H9 (cell line): ENCODE results near the gene SLC44A1. TPM values are rescaled to one million over a fixed set of nuclear protein-coding genes. Genes with fewer than 3 reads are reported as not detected.

ENCODE experiments used
- DNase-seq: peaks from one replicate; pipeline ENCODE4 v3.0.0-alpha.2; 2017
- H2AFZ ChIP-seq: one replicate; pipeline ENCODE4 v1.6.1; 2013; ENCODE audit warnings: mild to moderate bottlenecking, low read length, control low read depth, moderate library complexity
- H2AK5ac ChIP-seq: 2 replicates; pipeline ENCODE4 v1.6.1; 2013; ENCODE audit warnings: low read length, control low read depth, mixed read lengths; ENCODE audit not compliant: insufficient read length
- H2BK120ac ChIP-seq: one replicate; pipeline ENCODE4 v1.6.1; 2013; ENCODE audit warnings: low read depth, mild to moderate bottlenecking, low read length, control low read depth, inconsistent platforms; ENCODE audit not compliant: poor library complexity, severe bottlenecking
- H2BK12ac ChIP-seq: 2 replicates; pipeline ENCODE4 v1.6.1; 2013; ENCODE audit warnings: low read length, control low read depth, mixed read lengths, low read depth; ENCODE audit not compliant: insufficient read length
- H2BK15ac ChIP-seq: 2 replicates; pipeline ENCODE4 v1.6.1; 2013; ENCODE audit warnings: low read depth, low read length, control low read depth
- H2BK20ac ChIP-seq: one replicate; pipeline ENCODE4 v1.6.1; 2013; ENCODE audit warnings: low read depth, mild to moderate bottlenecking, low read length, control low read depth, inconsistent platforms; ENCODE audit not compliant: poor library complexity, severe bottlenecking
- H2BK5ac ChIP-seq: 2 replicates; pipeline ENCODE4 v1.6.1; 2013; ENCODE audit warnings: low read length, control low read depth, mixed read lengths; ENCODE audit not compliant: insufficient read length
- H3K14ac ChIP-seq: 2 replicates; pipeline ENCODE4 v1.6.1; 2013; ENCODE audit warnings: low read length, control low read depth; ENCODE audit not compliant: insufficient read depth
- H3K18ac ChIP-seq: 2 replicates; pipeline ENCODE4 v1.6.1; 2013; ENCODE audit warnings: low read depth, mild to moderate bottlenecking, mixed read lengths, low read length, control low read depth; ENCODE audit not compliant: insufficient read length
- H3K23ac ChIP-seq: 2 replicates; pipeline ENCODE4 v1.6.1; 2013; ENCODE audit warnings: low read length, control low read depth, mixed read lengths, low read depth; ENCODE audit not compliant: insufficient read length
- H3K23me2 ChIP-seq: 2 replicates; pipeline ENCODE4 v1.6.1; 2013; ENCODE audit warnings: low read depth, mild to moderate bottlenecking, mixed read lengths, low read length, control low read depth; ENCODE audit not compliant: insufficient read length, poor library complexity, severe bottlenecking
- H3K27ac ChIP-seq: 2 replicates; pipeline ENCODE4 v1.5.1; 2013; ENCODE audit warnings: low read length, control low read depth, mixed read lengths, low read depth; ENCODE audit not compliant: insufficient read length
- H3K27me3 ChIP-seq: 2 replicates; pipeline ENCODE4 v1.6.1; 2013; ENCODE audit warnings: low read length, control low read depth, inconsistent platforms; ENCODE audit not compliant: insufficient read depth
- H3K4ac ChIP-seq: 2 replicates; pipeline ENCODE4 v1.6.1; 2013; ENCODE audit warnings: low read depth, mild to moderate bottlenecking, control low read depth, inconsistent platforms, low read length, moderate library complexity
- H3K4me1 ChIP-seq: 2 replicates; pipeline ENCODE4 v1.6.1; 2013; ENCODE audit warnings: low read length, control low read depth, inconsistent platforms; ENCODE audit not compliant: insufficient read depth
- H3K4me2 ChIP-seq: 2 replicates; pipeline ENCODE4 v1.6.1; 2013; ENCODE audit warnings: low read length, control low read depth, mixed read lengths; ENCODE audit not compliant: insufficient read length, insufficient read depth
- H3K56ac ChIP-seq: 2 replicates; pipeline ENCODE4 v1.6.1; 2013; ENCODE audit warnings: low read depth, mild to moderate bottlenecking, mixed read lengths, low read length, control low read depth; ENCODE audit not compliant: insufficient read length
- H3K79me1 ChIP-seq: 2 replicates; pipeline ENCODE4 v1.6.1; 2013; ENCODE audit warnings: low read depth, mild to moderate bottlenecking, moderate library complexity, low read length, control low read depth, inconsistent platforms; ENCODE audit not compliant: insufficient read depth, poor library complexity, severe bottlenecking
- H3K79me2 ChIP-seq: 2 replicates; pipeline ENCODE4 v1.6.1; 2013; ENCODE audit warnings: low read length, control low read depth, inconsistent platforms; ENCODE audit not compliant: insufficient read depth
- H3K9ac ChIP-seq: 2 replicates; pipeline ENCODE4 v1.6.1; 2013; ENCODE audit warnings: low read length, control low read depth, mixed read lengths; ENCODE audit not compliant: insufficient read length; ENCODE audit errors: extremely low read depth
- H3K9me3 ChIP-seq: one replicate; pipeline ENCODE4 v1.6.1; 2013; ENCODE audit warnings: low read depth, low read length, inconsistent platforms; ENCODE audit not compliant: control insufficient read depth
- H3T11ph ChIP-seq: one replicate; pipeline ENCODE4 v1.6.1; 2013; ENCODE audit warnings: mild to moderate bottlenecking, low read length, control low read depth, inconsistent platforms
- H4K20me1 ChIP-seq: one replicate; pipeline ENCODE4 v1.6.1; 2013; ENCODE audit not compliant: control insufficient read depth, insufficient read length, insufficient read depth
- H4K5ac ChIP-seq: 2 replicates; pipeline ENCODE4 v1.6.1; 2013; ENCODE audit warnings: low read depth, mild to moderate bottlenecking, mixed read lengths, low read length, control low read depth; ENCODE audit not compliant: insufficient read length
- H4K8ac ChIP-seq: replicated peaks from 2 replicates; pipeline ENCODE4 v1.6.1; 2013; ENCODE audit warnings: low read length, control low read depth, mixed read lengths, low read depth; ENCODE audit not compliant: insufficient read length
- H4K91ac ChIP-seq: 2 replicates; pipeline ENCODE4 v1.6.1; 2013; ENCODE audit warnings: low read depth, mild to moderate bottlenecking, moderate library complexity, mixed read lengths, low read length, control low read depth; ENCODE audit not compliant: insufficient read length
- H3K27ac Mint-ChIP-seq, 3 experiments: 2 replicates in 2 of 3; 3 replicates in 1 of 3; pipeline ENCODE4 v1.8.0; 2020 to 2021; ENCODE audit warnings: mixed read lengths in 3 of 3, mild to moderate bottlenecking in 1 of 3, moderate library complexity in 1 of 3
- H3K27me3 Mint-ChIP-seq: 2 replicates; pipeline ENCODE4 v1.8.0; 2021; ENCODE audit warnings: low read depth, mild to moderate bottlenecking, moderate library complexity, mixed read lengths
- H3K36me3 Mint-ChIP-seq, 3 experiments: 2 replicates in 2 of 3; 3 replicates in 1 of 3; pipeline ENCODE4 v1.8.0; 2020 to 2021; ENCODE audit warnings: low read depth in 3 of 3, mixed read lengths in 3 of 3; ENCODE audit not compliant: insufficient read depth in 1 of 3
- H3K4me1 Mint-ChIP-seq, 2 experiments: 2 replicates each; pipeline ENCODE4 v1.8.0; 2020; ENCODE audit warnings: mixed read lengths in 2 of 2
- H3K4me3 Mint-ChIP-seq, 2 experiments: 2 replicates in 1 of 2; 3 replicates in 1 of 2; pipeline ENCODE4 v1.8.0; 2020 to 2021; ENCODE audit warnings: mild to moderate bottlenecking in 2 of 2, mixed read lengths in 2 of 2, moderate library complexity in 1 of 2
- H3K9me3 Mint-ChIP-seq, 2 experiments: 2 replicates in 1 of 2; 3 replicates in 1 of 2; pipeline ENCODE4 v1.8.0; 2020; ENCODE audit warnings: mild to moderate bottlenecking in 2 of 2, mixed read lengths in 2 of 2, moderate library complexity in 1 of 2
- CTCF ChIP-seq: fragments of 200-600 bp; sonication (generic); conservative IDR thresholded peaks from 3 replicates; pipeline ENCODE4 v1.8.0; 2021; ENCODE audit warnings: antibody characterized with exemption, mild to moderate bottlenecking
- WGBS: extraction: QIAGEN DNeasy Blood & Tissue Kit; methylation state at CpG from one replicate; pipeline ENCODE4 v1.1.7; 2013; ENCODE audit warnings: missing lambda C conversion rate, low lambda C conversion rate, mixed read lengths; ENCODE audit not compliant: insufficient read length; ENCODE audit errors: extremely low coverage; 5-methylcytosine and 5-hydroxymethylcytosine counted together
- total RNA-seq: library from RNA; stranded (reverse); gene quantifications from 2 replicates; pipeline ENCODE4 v1.2.1, GENCODE V29; 2021

SLC44A1 gene
- total RNA-seq, 1 experiment from 2014 or later, result 60.7 TPM

GRCh38 chr9:105392531-105392930 lies 148.1 kb downstream of the SLC44A1 start:
- Histone ChIP-seq H2BK5ac (no peak overlapping the region), H3K79me1 (no peaks in the 10 kb centered on the region), H3T11ph (no peak overlapping the region), H3K4ac (no peak overlapping the region), H3K79me2 (no peaks in the 10 kb centered on the region), H2BK20ac (no peak overlapping the region), H3K18ac (no peak overlapping the region), H3K4me1 (peaks cover 4% of the 10 kb centered on the region; the same call in 1 of the 2 replicates), H4K8ac (no peak overlapping the region), H3K14ac (no peak overlapping the region), H3K23ac (no peak overlapping the region), H3K23me2 (no peaks in the 10 kb centered on the region), H3K9ac (no peak overlapping the region), H3K56ac (no peak overlapping the region), H4K5ac (no peak overlapping the region), H4K91ac (no peak overlapping the region), H2AFZ (no peak overlapping the region), H2AK5ac (no peak overlapping the region), H3K9me3 (no peaks in the 10 kb centered on the region), H3K27me3 (no peaks in the 10 kb centered on the region), H3K4me2 (no peak overlapping the region), H2BK15ac (no peak overlapping the region), H2BK12ac (no peak overlapping the region), H3K27ac (no peak overlapping the region), H4K20me1 (no peaks in the 10 kb centered on the region), H2BK120ac (no peak overlapping the region)
- H3K4me1 Mint-ChIP-seq, result peaks cover 59 to 77% of the 10 kb centered on the region in 2 experiments
- no peak overlapping the region; a peak in 1 of 5 replicates for H3K4me3 Mint-ChIP-seq
- no peaks in the 10 kb centered on the region for H3K27me3 Mint-ChIP-seq
- H3K36me3 Mint-ChIP-seq, result no peaks in the 10 kb centered on the region
- DNase-seq, result no peak
- peak overlapping the region in 2 of 3 experiments; percentile 52 to 75; a peak in 4 of 7 replicates for H3K27ac Mint-ChIP-seq
- WGBS, result no CpG with 5 or more reads among the region's 1 CpG
- TF ChIP-seq CTCF, result no peak
- H3K9me3 Mint-ChIP-seq, result no peaks in the 10 kb centered on the region
